HG03565 (cell line): Measurements from ENCODE around the gene HIVEP2.

Experiments
- ATAC-seq: cut with Tn5 transposase; IDR thresholded peaks from one replicate; pipeline ENCODE4 v1.9.1; 2021; ENCODE audit warnings: mild to moderate bottlenecking, moderate library complexity; ENCODE audit not compliant: unreplicated experiment

Gene HIVEP2

GRCh38 chr6:142896732-142897131, 48.2 kb downstream of the HIVEP2 start:
- no peak for ATAC-seq

GRCh38 chr6:142893088-142893487, 51.9 kb downstream of the HIVEP2 start:
- no peak for ATAC-seq

GRCh38 chr6:142892254-142893021, 52.5 kb downstream of the HIVEP2 start:
- ATAC-seq = no peak

GRCh38 chr6:142891454-142891853, 53.5 kb downstream of the HIVEP2 start:
- ATAC-seq = no peak

GRCh38 chr6:142888456-142888855, 56.5 kb downstream of the HIVEP2 start:
- no peak for ATAC-seq

GRCh38 chr6:142887517-142887916, 57.5 kb downstream of the HIVEP2 start:
- no peak for ATAC-seq

- peak; percentile 63 for ATAC-seq
These were observed 58.4 kb downstream of the HIVEP2 start for GRCh38 chr6:142886431-142887170.

- ATAC-seq = peak; percentile 53
These were observed 59.7 kb downstream of the HIVEP2 start for GRCh38 chr6:142885182-142885867.

- ATAC-seq = no peak
These were observed 60.6 kb downstream of the HIVEP2 start for GRCh38 chr6:142884214-142885035.

- no peak for ATAC-seq
These were observed 62.0 kb downstream of the HIVEP2 start for GRCh38 chr6:142883011-142883410.

- ATAC-seq = no peak
These were observed 63.2 kb downstream of the HIVEP2 start for GRCh38 chr6:142881761-142882160.

- ATAC-seq = no peak
These were observed 63.7 kb downstream of the HIVEP2 start for GRCh38 chr6:142881290-142881689.

GRCh38 chr6:142880201-142880600, 64.8 kb downstream of the HIVEP2 start:
- ATAC-seq = no peak

- ATAC-seq = no peak
These were observed 65.4 kb downstream of the HIVEP2 start for GRCh38 chr6:142879527-142879926.

GRCh38 chr6:142879076-142879475, 65.9 kb downstream of the HIVEP2 start:
- ATAC-seq = no peak

GRCh38 chr6:142878407-142878806, 66.6 kb downstream of the HIVEP2 start:
- no peak for ATAC-seq

- ATAC-seq = no peak
These were observed 70.3 kb downstream of the HIVEP2 start for GRCh38 chr6:142874676-142875075.

GRCh38 chr6:142872376-142872775, 72.6 kb downstream of the HIVEP2 start:
- no peak for ATAC-seq

- peak; percentile 90 for ATAC-seq
These were observed 73.1 kb downstream of the HIVEP2 start for GRCh38 chr6:142871910-142872331.

GRCh38 chr6:142870787-142871415, 74.1 kb downstream of the HIVEP2 start:
- no peak for ATAC-seq
